Testis (tissue), 2 donors: Measurements from ENCODE around the gene SLC23A2.

ENCODE experiments used
- POLR2A ChIP-seq: fragments of 450-650 bp; IDR thresholded peaks from one replicate; pipeline ENCODE4 v1.6.1; 2017; ENCODE audit warnings: antibody characterized with exemption, mild to moderate bottlenecking, moderate library complexity
- TF ChIP-seq, protein P1 (sequence below), 3 experiments: fragments of 450-650 bp in 2 of 3; fragments of 200-600 bp in 1 of 3; sonication (generic) in 1 of 3; IDR thresholded peaks; one replicate each; pipeline ENCODE4 v1.5.1; 2016 to 2019; ENCODE audit warnings: antibody characterized with exemption in 3 of 3, mild to moderate bottlenecking in 2 of 3, moderate library complexity in 1 of 3

DNA sequence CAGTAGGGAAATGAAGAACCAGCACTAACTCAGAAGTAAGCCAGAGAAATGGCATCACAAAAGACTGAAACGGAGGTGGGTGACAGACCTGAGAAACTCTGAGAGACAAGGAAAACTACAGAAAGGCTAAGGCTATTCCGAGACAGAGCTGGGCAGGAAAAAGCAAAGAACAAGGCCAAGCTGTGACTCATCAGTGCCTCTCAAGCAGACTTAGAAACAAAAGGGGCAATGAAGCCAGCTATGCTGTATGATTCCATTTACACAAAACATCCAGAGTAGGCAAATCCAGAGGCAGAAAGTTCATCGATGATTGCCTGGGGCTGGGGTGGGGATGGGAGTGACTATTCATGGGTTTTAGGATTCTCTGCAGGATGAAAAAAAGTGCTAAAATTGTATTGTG, 50.0 kb downstream of the SLC23A2 start:
- TF ChIP-seq POLR2A: no peak
- TF ChIP-seq, protein P1, sequence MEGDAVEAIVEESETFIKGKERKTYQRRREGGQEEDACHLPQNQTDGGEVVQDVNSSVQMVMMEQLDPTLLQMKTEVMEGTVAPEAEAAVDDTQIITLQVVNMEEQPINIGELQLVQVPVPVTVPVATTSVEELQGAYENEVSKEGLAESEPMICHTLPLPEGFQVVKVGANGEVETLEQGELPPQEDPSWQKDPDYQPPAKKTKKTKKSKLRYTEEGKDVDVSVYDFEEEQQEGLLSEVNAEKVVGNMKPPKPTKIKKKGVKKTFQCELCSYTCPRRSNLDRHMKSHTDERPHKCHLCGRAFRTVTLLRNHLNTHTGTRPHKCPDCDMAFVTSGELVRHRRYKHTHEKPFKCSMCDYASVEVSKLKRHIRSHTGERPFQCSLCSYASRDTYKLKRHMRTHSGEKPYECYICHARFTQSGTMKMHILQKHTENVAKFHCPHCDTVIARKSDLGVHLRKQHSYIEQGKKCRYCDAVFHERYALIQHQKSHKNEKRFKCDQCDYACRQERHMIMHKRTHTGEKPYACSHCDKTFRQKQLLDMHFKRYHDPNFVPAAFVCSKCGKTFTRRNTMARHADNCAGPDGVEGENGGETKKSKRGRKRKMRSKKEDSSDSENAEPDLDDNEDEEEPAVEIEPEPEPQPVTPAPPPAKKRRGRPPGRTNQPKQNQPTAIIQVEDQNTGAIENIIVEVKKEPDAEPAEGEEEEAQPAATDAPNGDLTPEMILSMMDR (IDR thresholded peaks at IDR 0.05): no peak
